ENCODE results near the gene EXOC3L4.
A peak's percentile ranks its signal among the peaks of the same experiment; 100 is the strongest.

EXOC3L4 gene

DNA sequence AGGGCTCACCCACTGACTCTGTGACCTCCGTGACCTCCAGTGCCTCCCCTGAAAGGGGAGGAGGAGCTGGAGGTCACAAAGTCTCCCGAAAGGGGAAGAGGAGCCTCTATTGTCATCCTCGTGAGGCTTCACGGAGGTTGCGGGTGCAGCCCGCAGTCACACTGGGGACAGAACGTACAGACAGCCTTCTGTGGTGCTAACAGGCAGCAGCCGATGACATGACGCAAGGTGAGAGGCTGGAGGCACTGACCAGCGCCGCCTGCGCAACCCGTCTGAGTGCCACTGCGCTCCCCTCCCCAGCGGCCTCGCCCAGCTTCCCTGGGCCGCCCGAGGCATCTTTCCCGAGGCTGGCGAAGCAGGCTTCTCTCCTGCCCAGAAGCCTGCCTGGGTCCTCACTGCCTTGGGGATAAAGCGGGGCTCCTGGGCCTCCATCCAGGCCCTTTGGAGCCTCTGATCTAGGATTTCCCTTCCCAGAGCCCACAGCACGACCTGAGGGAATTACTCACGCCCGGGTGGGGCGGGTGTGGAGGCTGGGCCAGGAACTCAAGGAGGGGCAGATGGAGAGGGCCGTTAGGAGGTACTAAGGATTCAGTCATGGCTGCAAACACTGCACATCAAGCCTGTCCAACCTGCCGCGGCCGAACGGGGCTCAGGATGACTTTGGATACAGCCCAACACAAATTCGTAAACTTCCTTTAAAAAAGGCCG, 22.8 kb upstream of the EXOC3L4 start:
- no peak for DNase-seq

DNA sequence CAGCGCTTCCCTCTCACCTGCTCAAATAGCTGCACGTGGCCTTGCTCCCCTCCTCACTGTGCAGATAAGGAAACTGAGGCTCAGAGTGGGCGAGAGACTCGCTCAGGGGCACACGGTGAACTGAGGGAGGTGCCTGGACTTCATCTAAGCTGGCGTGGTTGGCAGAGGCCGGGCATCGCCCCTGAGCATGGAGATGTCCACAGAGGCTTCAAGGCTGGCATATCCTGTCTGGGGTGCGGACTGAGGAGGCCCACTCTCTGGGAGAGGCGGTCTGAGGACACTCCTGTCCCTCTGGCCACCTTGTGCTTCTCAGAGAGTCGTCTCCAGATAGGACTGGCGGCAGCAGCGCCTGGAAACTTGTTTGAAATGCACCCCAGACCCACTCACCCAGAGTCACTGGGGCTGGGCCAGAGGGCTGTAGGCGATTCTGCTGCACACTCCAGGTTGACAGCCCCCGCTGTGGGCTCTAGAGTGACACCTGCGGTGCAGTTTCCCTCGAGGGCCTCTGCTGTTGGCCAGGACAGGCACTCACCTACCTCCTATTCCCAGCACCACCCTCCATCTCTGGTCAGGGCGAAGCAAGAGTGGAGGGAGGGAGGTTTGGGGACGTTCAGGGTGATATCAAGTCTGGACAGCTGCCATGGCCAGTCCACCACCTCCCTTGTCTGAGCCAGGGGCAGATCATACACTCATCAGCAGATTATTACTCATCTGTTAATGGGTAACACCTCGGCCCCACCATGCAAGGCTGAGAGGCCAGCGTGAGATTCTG, 21.7 kb upstream of the EXOC3L4 start:
- DNase-seq: no peak

- no peak for DNase-seq
These were observed 21.1 kb upstream of the EXOC3L4 start for GRCh38 chr14:103073367-103073875.

DNA sequence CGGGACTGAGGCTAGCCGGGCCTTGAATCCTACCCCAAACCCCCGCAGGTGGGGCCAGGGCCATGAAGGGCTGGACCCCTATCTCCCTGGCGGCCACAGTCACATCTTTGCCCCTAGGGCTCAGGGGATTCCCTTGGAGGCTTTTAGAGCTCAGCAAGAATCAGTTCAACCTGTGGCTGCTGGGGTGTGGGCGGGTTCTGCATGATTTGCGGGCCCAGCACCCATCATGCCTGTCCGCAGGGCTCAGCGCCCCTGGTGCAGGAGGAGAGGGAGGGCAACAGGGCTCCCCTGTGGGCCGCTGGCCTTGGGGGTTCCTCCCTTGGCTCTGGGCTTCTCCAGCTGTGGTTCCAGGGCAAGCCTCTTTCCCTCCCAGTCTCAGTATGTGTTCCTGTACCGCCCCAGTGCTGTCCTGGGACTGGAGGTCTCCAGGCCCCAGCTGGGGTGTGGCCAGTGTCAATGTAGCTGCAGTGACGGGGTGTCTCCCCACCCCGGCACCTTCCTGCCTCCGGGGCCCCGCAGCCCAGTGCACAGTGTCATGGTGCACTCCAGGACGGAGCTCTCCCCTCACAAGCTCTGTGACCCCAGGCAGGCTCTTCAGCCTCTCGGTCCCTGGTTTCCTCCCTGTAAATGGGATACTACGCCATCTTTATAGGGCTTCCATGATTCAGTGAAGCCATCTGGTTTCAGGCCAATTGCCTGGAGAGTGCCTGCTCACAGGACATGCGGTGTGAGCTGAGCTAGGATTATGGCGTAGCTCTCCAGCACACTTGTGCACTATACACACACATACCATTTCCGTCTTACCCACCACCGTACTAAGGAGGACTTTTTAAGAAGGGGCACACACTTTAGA, 20.4 kb upstream of the EXOC3L4 start:
- DNase-seq: no peak

DNA sequence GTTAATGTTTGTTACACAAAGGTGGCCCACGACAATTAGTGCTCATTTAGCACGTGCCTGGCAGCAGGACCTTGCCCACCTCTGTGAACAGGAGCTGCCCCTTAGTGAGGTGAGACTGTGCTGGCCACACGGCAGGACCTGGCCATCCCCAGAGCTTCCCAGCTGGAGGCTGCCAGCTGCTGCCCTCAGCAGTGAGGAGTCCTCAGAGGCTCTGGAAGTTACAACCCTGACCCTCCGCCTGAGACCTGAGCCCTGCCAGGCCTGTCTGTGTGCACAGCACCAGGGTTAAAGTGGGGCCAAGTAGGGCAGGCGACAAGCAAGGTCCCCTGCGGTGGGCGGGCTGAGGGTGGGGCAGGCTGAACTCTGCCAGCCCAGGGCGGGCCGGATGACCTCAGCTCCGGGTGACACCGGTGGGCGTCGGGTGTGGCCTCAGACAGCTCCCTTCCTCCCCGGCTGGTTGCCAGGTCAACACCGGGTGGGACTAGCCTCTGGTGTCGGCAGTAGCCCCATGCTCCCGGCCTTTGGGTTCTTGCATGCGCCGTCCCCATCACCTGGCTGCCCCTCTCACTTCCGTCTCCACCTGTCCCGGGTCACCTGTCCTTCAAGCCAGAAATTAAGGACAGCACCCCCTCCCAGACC, 19.7 kb upstream of the EXOC3L4 start:
- DNase-seq: peak; percentile 14

DNA sequence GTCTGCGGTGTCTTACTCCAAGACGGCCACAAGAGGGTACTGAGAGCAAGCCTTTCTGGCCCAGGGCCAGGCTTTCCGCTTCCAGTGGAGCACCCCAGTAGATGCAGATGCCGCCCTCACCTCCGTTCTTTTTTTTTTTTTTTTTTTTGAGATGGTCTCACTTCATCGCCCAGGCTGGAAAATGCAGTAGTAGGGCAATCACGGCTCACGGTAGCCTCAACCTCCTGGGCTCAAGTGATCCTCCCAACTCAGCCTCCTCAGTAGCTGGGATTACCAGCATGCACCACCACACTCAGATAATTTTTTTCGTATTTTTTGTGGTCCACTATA, 16.1 kb upstream of the EXOC3L4 start:
- DNase-seq: peak; percentile 82

- DNase-seq: no peak
These were observed 15.5 kb upstream of the EXOC3L4 start for GRCh38 chr14:103078860-103079587.

- DNase-seq: no peak
These were observed 12.6 kb upstream of the EXOC3L4 start for GRCh38 chr14:103081951-103082350.

- DNase-seq: no peak
These were observed 10.3 kb upstream of the EXOC3L4 start, which contains the start of gene LBHD2 for GRCh38 chr14:103084021-103084919. LBHD2 (plus strand) TSS chr14:103084210; CDS start chr14:103086013, 1,803 bp downstream.

DNA sequence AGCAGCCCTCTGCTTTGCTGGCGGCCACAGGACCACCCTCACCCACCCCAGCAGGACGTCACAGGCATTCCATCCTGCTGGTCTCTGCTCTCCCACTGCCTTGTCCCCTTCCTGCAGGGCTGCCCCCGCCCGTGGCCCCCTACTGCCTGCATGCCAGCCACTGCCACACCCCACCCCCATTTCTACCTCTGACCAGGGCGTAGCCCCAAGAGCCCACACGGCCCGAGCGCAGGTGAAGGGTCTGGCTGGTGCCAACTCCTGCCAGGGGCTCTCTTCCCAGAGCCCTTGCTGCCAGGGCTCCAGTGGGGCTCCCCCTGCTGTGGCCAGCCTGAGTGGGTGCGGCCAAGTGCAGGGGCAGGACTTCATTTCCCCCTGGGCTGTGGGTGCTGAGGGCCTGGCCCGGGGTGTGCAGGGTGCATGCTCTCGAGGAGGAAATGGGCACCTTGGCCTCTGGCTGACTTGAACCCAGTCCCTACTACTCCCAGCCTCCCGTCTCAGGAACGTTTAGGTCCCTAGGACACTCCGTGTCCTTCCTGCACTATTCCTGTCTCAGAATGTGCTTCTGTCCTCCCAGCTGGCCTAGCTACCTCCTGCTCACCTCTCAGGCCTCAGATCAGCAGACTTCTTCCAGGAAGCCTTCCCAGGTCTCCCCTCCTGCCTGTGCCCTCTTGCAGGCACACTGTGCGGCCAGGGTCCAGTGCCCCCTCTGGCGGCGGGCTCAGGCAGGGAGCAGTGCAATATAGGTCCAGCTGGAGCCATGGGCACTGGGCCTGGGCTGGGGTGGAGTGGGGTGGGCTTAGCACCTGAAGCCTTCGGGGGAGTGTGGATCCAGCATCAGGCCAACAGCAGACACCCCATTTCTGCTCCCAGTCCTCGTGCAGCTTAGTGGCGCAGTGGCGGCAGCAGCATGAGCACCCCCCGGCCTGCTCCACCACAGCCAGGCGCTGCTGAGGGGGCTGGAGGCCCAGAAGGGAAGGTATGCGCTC, 9.1 kb upstream of the EXOC3L4 start:
- DNase-seq: no peak

- no peak for DNase-seq
These were observed 7.7 kb upstream of the EXOC3L4 start for GRCh38 chr14:103086771-103087342.

- no peak for DNase-seq
These were observed 7.1 kb upstream of the EXOC3L4 start for GRCh38 chr14:103087343-103087835.

DNA sequence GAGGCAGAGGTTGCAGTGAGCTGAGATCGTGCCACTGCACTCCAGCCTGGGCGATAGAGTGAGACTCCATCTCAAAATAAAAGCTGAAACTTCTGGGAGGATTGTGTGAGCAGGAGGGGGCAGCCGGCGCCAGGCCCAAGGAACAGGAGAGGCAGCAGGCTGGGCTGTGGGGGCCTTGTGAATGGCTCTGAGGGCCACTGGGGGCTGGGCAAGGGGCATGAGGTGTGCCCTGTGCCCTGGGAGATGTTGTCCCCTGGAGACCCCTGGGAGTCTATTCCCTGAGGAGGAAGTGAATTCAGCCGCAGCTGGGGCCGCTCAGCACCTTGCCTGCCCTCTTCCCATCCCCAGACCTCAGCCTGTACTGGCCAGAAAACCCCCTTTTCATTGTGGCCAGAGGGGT, 5.6 kb upstream of the EXOC3L4 start:
- DNase-seq: no peak

GRCh38 chr14:103089386-103090335, 4.9 kb upstream of the EXOC3L4 start:
- DNase-seq: no peak

- no peak for DNase-seq
These were observed 4.0 kb upstream of the EXOC3L4 start for GRCh38 chr14:103090481-103091020.

GRCh38 chr14:103091041-103091882, 3.3 kb upstream of the EXOC3L4 start:
- peak; percentile 78 for DNase-seq

DNA sequence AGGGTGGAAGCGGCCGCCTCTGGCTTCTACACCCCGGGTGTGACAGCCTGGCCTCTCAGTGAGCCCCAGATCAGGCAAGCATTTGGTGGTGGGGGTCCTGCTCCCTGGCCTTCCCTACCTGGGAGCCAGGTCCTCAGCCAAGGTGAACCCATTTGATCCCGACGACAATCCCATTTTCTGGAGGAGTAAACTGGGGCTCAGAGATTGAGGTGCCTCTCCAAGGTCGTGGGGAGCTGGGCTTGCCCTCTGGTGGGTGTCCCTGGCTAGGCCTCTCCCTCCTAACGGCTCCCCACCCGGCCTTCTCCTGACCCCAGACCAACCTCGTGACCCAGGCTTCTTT, 2.7 kb upstream of the EXOC3L4 start:
- DNase-seq: no peak
